ENCODE measurements around the gene NCAM1. TPM values are rescaled to one million over a fixed set of nuclear protein-coding genes. Genes with fewer than 3 reads are reported as not detected.

NCAM1 gene
- total RNA-seq, 1 experiment from 2014 or later = 0.95 TPM

DNA sequence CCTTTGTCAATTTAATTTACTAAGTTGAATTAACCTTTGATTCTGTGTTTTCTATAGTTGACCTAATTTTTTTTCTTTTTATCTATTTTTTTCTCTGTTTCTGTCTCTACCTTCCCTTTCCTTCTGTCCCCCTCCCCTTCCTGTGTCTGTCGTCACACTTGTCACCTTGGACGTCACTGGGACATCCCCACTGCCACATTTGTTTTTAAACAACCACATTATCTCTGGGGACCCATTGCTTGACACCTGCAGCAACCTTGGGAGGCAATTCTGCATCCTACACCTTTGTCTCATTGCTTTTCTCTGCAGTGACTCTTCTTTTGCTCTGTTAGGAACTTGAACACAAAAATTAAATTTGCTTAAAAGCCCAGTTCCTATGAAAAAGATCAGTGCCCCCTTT lies 301.4 kb downstream of the NCAM1 start:
- TF ChIP-seq CTCF (IDR thresholded peaks at IDR 0.05; ENCODE audit: insufficient read depth in 1 of 2, low read depth in 1 of 2, low read length in 1 of 2, severe bottlenecking in 1 of 2, unreplicated experiment in 1 of 2) = no peak
- Mint-ChIP-seq H3K27me3 (ENCODE audit: insufficient read depth, unreplicated experiment) (peaks cover 15% of the 10 kb centered on the region), H3K27ac (ENCODE audit: unreplicated experiment) (no peak overlapping the region), H3K4me1 (ENCODE audit: low read depth, unreplicated experiment) (no peaks in the 10 kb centered on the region), H3K4me3 (ENCODE audit: unreplicated experiment) (no peak overlapping the region), H3K9me3 (ENCODE audit: unreplicated experiment) (no peaks in the 10 kb centered on the region), H3K36me3 (ENCODE audit: insufficient read depth, unreplicated experiment) (no peaks in the 10 kb centered on the region)
- Histone ChIP-seq H3K4me3 (ENCODE audit: low read depth, low read length) (no peak overlapping the region), H3K9me3 (no peaks in the 10 kb centered on the region), H3K27me3 (replicated peaks; ENCODE audit: control insufficient read depth, insufficient read depth, low read length) (no peaks in the 10 kb centered on the region; the same call in 1 of the 2 replicates), H3K4me1 (no peaks in the 10 kb centered on the region), H3K36me3 (ENCODE audit: control insufficient read depth, insufficient read depth, low read length) (no peaks in the 10 kb centered on the region)
- ChIA-PET CTCF (no interaction called here), POLR2A (no interaction called here)
- no TSS peak for BruUV-seq (replicated peaks)
- no peak for DNase-seq
- intact Hi-C loops (cut with micrococcal nuclease; ENCODE audit: unreplicated experiment) = no loop called here

DNA sequence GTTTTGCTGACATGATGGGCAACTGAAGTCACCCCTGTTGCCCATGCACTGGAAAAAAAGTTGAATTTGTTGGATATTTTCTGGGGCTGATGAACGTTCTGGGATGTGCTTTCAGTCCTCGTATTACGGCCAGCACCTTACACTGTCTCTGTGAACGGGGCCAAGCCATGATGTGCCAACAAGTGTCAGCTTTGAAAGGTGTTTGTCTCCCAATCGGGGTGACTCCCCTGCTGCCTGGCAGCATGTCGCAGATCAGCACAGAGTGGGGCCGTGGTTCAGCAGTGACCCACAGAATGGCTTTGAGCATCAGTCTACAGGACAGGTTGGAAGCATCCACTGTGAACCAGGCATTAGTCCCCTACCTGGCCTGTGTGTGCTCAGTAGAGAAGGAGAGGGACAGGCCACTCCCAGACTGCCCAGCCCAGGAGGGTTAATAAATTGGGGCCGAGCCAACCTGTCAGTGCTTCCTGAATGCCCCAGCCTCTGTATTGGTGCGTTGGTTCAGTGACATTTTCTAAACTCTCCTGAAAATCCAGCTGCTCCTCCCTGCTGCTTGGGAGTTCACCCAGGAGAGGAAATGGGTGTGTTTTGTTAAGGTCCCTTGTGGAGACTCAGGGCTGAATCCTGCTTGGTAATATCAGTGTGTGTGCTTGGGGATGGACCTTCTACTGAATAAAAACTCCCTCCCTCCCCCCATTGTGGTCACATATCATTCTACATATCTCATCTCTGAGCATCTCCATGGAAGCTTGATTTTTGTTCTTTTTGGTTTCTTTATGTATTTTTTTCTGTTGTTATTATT lies 302.4 kb downstream of the NCAM1 start:
- peaks cover 13% of the 10 kb centered on the region for H3K27me3 Mint-ChIP-seq (ENCODE audit: insufficient read depth, unreplicated experiment)
- Histone ChIP-seq H3K36me3 (ENCODE audit: control insufficient read depth, insufficient read depth, low read length) (no peaks in the 10 kb centered on the region), H3K27me3 (replicated peaks; ENCODE audit: control insufficient read depth, insufficient read depth, low read length) (no peaks in the 10 kb centered on the region; the same call in 1 of the 2 replicates), H3K4me3 (ENCODE audit: low read depth, low read length) (no peak overlapping the region), H3K9me3 (no peaks in the 10 kb centered on the region), H3K4me1 (no peaks in the 10 kb centered on the region)
- no TSS peak for BruUV-seq (replicated peaks)
- H3K36me3 Mint-ChIP-seq (ENCODE audit: insufficient read depth, unreplicated experiment) = no peaks in the 10 kb centered on the region
- no peaks in the 10 kb centered on the region for H3K9me3 Mint-ChIP-seq (ENCODE audit: unreplicated experiment)
- H3K27ac Mint-ChIP-seq (ENCODE audit: unreplicated experiment) = no peak overlapping the region
- TF ChIP-seq CTCF (IDR thresholded peaks at IDR 0.05; ENCODE audit: insufficient read depth in 1 of 2, low read depth in 1 of 2, low read length in 1 of 2, severe bottlenecking in 1 of 2, unreplicated experiment in 1 of 2) = no peak
- no peak overlapping the region for H3K4me3 Mint-ChIP-seq (ENCODE audit: unreplicated experiment)
- intact Hi-C loops (cut with micrococcal nuclease; ENCODE audit: unreplicated experiment) = no loop called here
- POLR2A ChIA-PET = no interaction called here
- H3K4me1 Mint-ChIP-seq (ENCODE audit: low read depth, unreplicated experiment) = no peaks in the 10 kb centered on the region
- CTCF ChIA-PET = no interaction called here
- DNase-seq = no peak

DNA sequence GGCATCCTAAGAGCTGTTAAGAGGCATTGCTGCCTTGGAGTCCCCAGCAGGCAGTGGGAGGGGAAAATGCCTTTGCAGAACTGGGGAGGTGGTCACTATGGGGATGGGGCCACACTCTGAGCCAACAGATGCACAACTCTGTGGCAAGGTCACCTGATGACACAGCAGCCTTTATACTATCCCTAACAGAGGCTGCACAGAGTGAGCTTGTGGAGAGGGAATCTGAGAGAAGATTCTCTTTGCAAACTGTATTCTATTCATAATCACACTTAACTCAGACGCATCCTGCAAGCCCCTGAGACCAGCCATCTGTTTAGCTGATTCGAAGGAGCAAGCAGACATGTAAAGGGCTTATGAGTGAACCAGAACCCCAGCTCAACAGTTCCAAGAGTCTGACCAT lies 304.1 kb downstream of the NCAM1 start:
- CTCF ChIA-PET = no interaction called here

More for the DNA sequence above, 304.1 kb downstream of the NCAM1 start:
- no peaks in the 10 kb centered on the region for H3K36me3 Mint-ChIP-seq (ENCODE audit: insufficient read depth, unreplicated experiment)
- no TSS peak for BruUV-seq (replicated peaks)
- no peaks in the 10 kb centered on the region for H3K9me3 ChIP-seq
- no peaks in the 10 kb centered on the region; the same call in 1 of the 2 replicates for H3K27me3 ChIP-seq (replicated peaks; ENCODE audit: control insufficient read depth, insufficient read depth, low read length)
- H3K4me3 Mint-ChIP-seq (ENCODE audit: unreplicated experiment) = no peak overlapping the region
- intact Hi-C loops (cut with micrococcal nuclease; ENCODE audit: unreplicated experiment) = no loop called here
- peaks cover 13% of the 10 kb centered on the region for H3K27me3 Mint-ChIP-seq (ENCODE audit: insufficient read depth, unreplicated experiment)
- H3K4me1 Mint-ChIP-seq (ENCODE audit: low read depth, unreplicated experiment) = no peaks in the 10 kb centered on the region
- POLR2A ChIA-PET = no interaction called here
- TF ChIP-seq CTCF (IDR thresholded peaks at IDR 0.05; ENCODE audit: insufficient read depth in 1 of 2, low read depth in 1 of 2, low read length in 1 of 2, severe bottlenecking in 1 of 2, unreplicated experiment in 1 of 2) = no peak
- no peak for DNase-seq
- no peaks in the 10 kb centered on the region for H3K9me3 Mint-ChIP-seq (ENCODE audit: unreplicated experiment)
- no peaks in the 10 kb centered on the region for H3K36me3 ChIP-seq (ENCODE audit: control insufficient read depth, insufficient read depth, low read length)
- no peak overlapping the region for H3K27ac Mint-ChIP-seq (ENCODE audit: unreplicated experiment)
- no peak overlapping the region for H3K4me3 ChIP-seq (ENCODE audit: low read depth, low read length)
- no peaks in the 10 kb centered on the region for H3K4me1 ChIP-seq
